HG02943 (cell line): ENCODE measurements around the gene CEP85L.

Source experiments
- ATAC-seq: cut with Tn5 transposase; IDR thresholded peaks from one replicate; pipeline ENCODE4 v1.9.1; 2021; ENCODE audit warnings: mild to moderate bottlenecking, low read depth, moderate library complexity; ENCODE audit not compliant: unreplicated experiment

Gene CEP85L

GRCh38 chr6:118580585-118581419 is 70.6 kb downstream of the CEP85L start:
- ATAC-seq = no peak

GRCh38 chr6:118579786-118580185 is 71.6 kb downstream of the CEP85L start:
- ATAC-seq = no peak

GRCh38 chr6:118578617-118579016 is 72.8 kb downstream of the CEP85L start:
- no peak for ATAC-seq

GRCh38 chr6:118577972-118578371 is 73.4 kb downstream of the CEP85L start:
- ATAC-seq = no peak

GRCh38 chr6:118574051-118574865 is 77.1 kb downstream of the CEP85L start:
- no peak for ATAC-seq

- no peak for ATAC-seq
These were observed 80.3 kb downstream of the CEP85L start for GRCh38 chr6:118571121-118571520.

GRCh38 chr6:118569498-118569897 is 81.9 kb downstream of the CEP85L start:
- no peak for ATAC-seq

- no peak for ATAC-seq
These were observed 83.4 kb downstream of the CEP85L start for GRCh38 chr6:118567974-118568373.

- peak; percentile 98 for ATAC-seq
These were observed 86.0 kb downstream of the CEP85L start for GRCh38 chr6:118565311-118565960.

GRCh38 chr6:118562959-118563358 is 88.4 kb downstream of the CEP85L start:
- no peak for ATAC-seq

GRCh38 chr6:118562248-118562647 is 89.1 kb downstream of the CEP85L start:
- ATAC-seq = no peak

- no peak for ATAC-seq
These were observed 91.7 kb downstream of the CEP85L start for GRCh38 chr6:118559659-118560058.

- peak; percentile 64 for ATAC-seq
These were observed 92.8 kb downstream of the CEP85L start for GRCh38 chr6:118558464-118559217.

- no peak for ATAC-seq
These were observed 96.7 kb downstream of the CEP85L start for GRCh38 chr6:118554698-118555097.

- ATAC-seq = no peak
These were observed 98.3 kb downstream of the CEP85L start for GRCh38 chr6:118553132-118553531.

GRCh38 chr6:118551063-118552053 is 100.0 kb downstream of the CEP85L start:
- peak; percentile 78 for ATAC-seq

GRCh38 chr6:118548613-118549012 is 102.8 kb downstream of the CEP85L start:
- ATAC-seq = no peak

GRCh38 chr6:118548136-118548535 is 103.3 kb downstream of the CEP85L start, which contains the start of gene PLN:
Gene PLN, plus strand, starts transcription at chr6:118548296. Its CDS starts 10,626 bp downstream, at chr6:118558922.
- ATAC-seq = no peak

GRCh38 chr6:118546880-118547218 is 104.5 kb downstream of the CEP85L start:
- no peak for ATAC-seq
